A673 (cell line): ENCODE results near the gene SNTB2. TPM values are rescaled to one million over a fixed set of nuclear protein-coding genes. Genes with fewer than 3 reads are reported as not detected.
A peak's percentile ranks its signal among the peaks of the same experiment; 100 is the strongest.

Experiments used
- BruUV-seq: library from RNA; stranded (reverse); fragments of 400-500 nt; replicated peaks from 2 replicates; lab custom pipeline; 2021; lab: Mats Ljungman, UMichigan
- CTCF ChIA-PET: fragments of 300-600 bp; sonication (Branson Sonifier 250); formaldehyde crosslinking; loops from one replicate; lab custom pipeline; 2022; ENCODE audit warnings: antibody characterized with exemption; lab: Charles Lee
- POLR2A ChIA-PET: fragments of 300-600 bp; sonication (Branson Sonifier 250); formaldehyde crosslinking; loops from one replicate; lab custom pipeline; 2022; ENCODE audit warnings: antibody characterized with exemption; ENCODE audit not compliant: low non-redundant PET; lab: Charles Lee
- DNase-seq: peaks from one replicate; pipeline ENCODE4 v3.0.0-alpha.2; 2015; ENCODE audit warnings: low spot score
- H3K27ac ChIP-seq: fragments of 200-600 bp; sonication (generic); 2 replicates; pipeline ENCODE4 v1.5.1; 2016; ENCODE audit warnings: mixed run types, low read depth, mild to moderate bottlenecking, mixed read lengths, antibody characterized with exemption, low read length; ENCODE audit not compliant: poor library complexity, severe bottlenecking
- H3K27me3 ChIP-seq: fragments of 200-600 bp; sonication (generic); replicated peaks from 2 replicates; pipeline ENCODE4 v1.6.1; 2017; ENCODE audit warnings: mixed run types, low read depth, mild to moderate bottlenecking, mixed read lengths, antibody characterized with exemption, low read length; ENCODE audit not compliant: insufficient read depth, poor library complexity
- H3K36me3 ChIP-seq: fragments of 200-600 bp; sonication (generic); 2 replicates; pipeline ENCODE4 v1.6.1; 2016; ENCODE audit warnings: mixed run types, mild to moderate bottlenecking, mixed read lengths, antibody characterized with exemption, low read length; ENCODE audit not compliant: insufficient read depth, poor library complexity, severe bottlenecking
- H3K4me1 ChIP-seq: fragments of 200-600 bp; sonication (generic); 2 replicates; pipeline ENCODE4 v1.6.1; 2017; ENCODE audit warnings: mixed run types, mild to moderate bottlenecking, mixed read lengths, antibody characterized with exemption, low read length; ENCODE audit not compliant: insufficient read depth, poor library complexity, severe bottlenecking
- H3K4me3 ChIP-seq: fragments of 200-600 bp; sonication (generic); 2 replicates; pipeline ENCODE4 v1.5.1; 2016; ENCODE audit warnings: low read depth, mixed run types, mild to moderate bottlenecking, mixed read lengths, low read length; ENCODE audit not compliant: poor library complexity, severe bottlenecking
- H3K9me3 ChIP-seq: fragments of 200-600 bp; sonication (generic); 2 replicates; pipeline ENCODE4 v1.6.1; 2016; ENCODE audit warnings: mixed run types, low read depth, mild to moderate bottlenecking, mixed read lengths, antibody characterized with exemption, low read length; ENCODE audit not compliant: poor library complexity, severe bottlenecking
- CTCF ChIP-seq: fragments of 300-800, 200-600 bp; sonication (generic); conservative IDR thresholded peaks from 2 replicates; pipeline ENCODE4 v1.5.1; 2017; ENCODE audit warnings: low read depth, mild to moderate bottlenecking, antibody characterized with exemption, low read length, moderate library complexity, mixed read lengths
- EZH2 ChIP-seq: fragments of 200-600 bp; sonication (generic); IDR thresholded peaks from 2 replicates; pipeline ENCODE4 v1.6.1; 2017; ENCODE audit warnings: borderline replicate concordance, low read depth, mild to moderate bottlenecking, mixed read lengths, antibody characterized with exemption, low read length; ENCODE audit not compliant: poor library complexity, severe bottlenecking
- intact Hi-C: fragments of 100-400 bp; cut with micrococcal nuclease; formaldehyde crosslinking; loops from one replicate; pipeline ENCODE4 v1.10.0; 2022; ENCODE audit not compliant: unreplicated experiment
- total RNA-seq: library from RNA; stranded (reverse); gene quantifications from 2 replicates; pipeline ENCODE4 v1.2.3, GENCODE V29; 2021

Gene SNTB2
- total RNA-seq, 1 experiment from 2014 or later: 49.3 TPM

GRCh38 chr16:69322343-69322742 lies 135.4 kb downstream of the SNTB2 start:
- intact Hi-C loops: no loop called here
- no TSS peak for BruUV-seq

GRCh38 chr16:69323415-69323814 lies 136.5 kb downstream of the SNTB2 start:
- intact Hi-C loops: no loop called here
- BruUV-seq: no TSS peak
- POLR2A ChIA-PET: no interaction called here
- Histone ChIP-seq H3K4me3 (no peak overlapping the region), H3K9me3 (no peaks in the 10 kb centered on the region), H3K27ac (no peak overlapping the region), H3K4me1 (peaks cover 11% of the 10 kb centered on the region), H3K36me3 (peaks cover 84% of the 10 kb centered on the region), H3K27me3 (no peaks in the 10 kb centered on the region)
- CTCF ChIA-PET: interaction anchor here (0.5 kb wide), 1 partner anchor 11 kb away, joined by 6 read pairs; no protein-coding TSS in a partner anchor
- TF ChIP-seq CTCF (no peak), EZH2 (no peak)
- no peak for DNase-seq

More at GRCh38 chr16:69322343-69322742, 135.4 kb downstream of the SNTB2 start:
- no peaks in the 10 kb centered on the region for H3K9me3 ChIP-seq
- POLR2A ChIA-PET: no interaction called here
- H3K4me1 ChIP-seq: peaks cover 3% of the 10 kb centered on the region
- H3K4me3 ChIP-seq: no peak overlapping the region
- H3K27ac ChIP-seq: peak overlapping the region; percentile 30
- peaks cover 89% of the 10 kb centered on the region for H3K36me3 ChIP-seq
- TF ChIP-seq CTCF (no peak), EZH2 (no peak)
- CTCF ChIA-PET: no interaction called here
- no peak for DNase-seq
- H3K27me3 ChIP-seq: no peaks in the 10 kb centered on the region

DNA sequence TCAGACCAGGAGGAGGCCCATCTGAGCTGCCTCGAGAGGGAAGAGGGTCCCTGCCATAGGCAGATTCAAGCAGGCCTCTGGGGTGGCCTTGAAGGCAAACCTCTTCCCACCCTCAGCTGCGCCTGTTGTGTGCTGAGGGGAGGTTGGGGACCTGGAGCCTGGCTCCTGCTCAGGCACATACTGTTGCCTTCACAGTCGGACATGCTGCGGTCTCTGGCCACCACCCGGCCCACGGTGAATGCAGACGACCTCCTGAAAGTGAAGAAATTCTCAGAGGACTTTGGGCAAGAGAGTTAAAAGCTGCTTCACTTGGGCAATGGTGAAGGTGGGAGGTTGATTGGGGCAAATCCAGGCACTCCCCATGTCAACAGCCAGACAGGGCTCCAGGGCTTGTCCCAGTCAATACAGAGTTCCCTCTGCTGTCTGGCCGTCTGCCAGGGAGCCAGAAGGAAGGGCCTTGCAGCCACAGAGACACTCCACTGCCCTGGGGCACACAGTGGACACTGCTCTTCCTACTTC lies 137.1 kb downstream of the SNTB2 start:
- Histone ChIP-seq H3K27ac (no peak overlapping the region), H3K36me3 (peaks cover 80% of the 10 kb centered on the region)
- CTCF ChIA-PET: no interaction called here

More for the DNA sequence above, 137.1 kb downstream of the SNTB2 start:
- TF ChIP-seq EZH2: no peak
- TF ChIP-seq CTCF: no peak
- Histone ChIP-seq H3K27me3 (no peaks in the 10 kb centered on the region), H3K9me3 (no peaks in the 10 kb centered on the region), H3K4me1 (peaks cover 17% of the 10 kb centered on the region), H3K4me3 (no peak overlapping the region)
- no TSS peak for BruUV-seq
- no peak for DNase-seq
- POLR2A ChIA-PET: no interaction called here
- intact Hi-C loops: no loop called here
